GM12878 (cell line): Measurements from ENCODE around the gene CLIP3. TPM values are rescaled to one million over a fixed set of nuclear protein-coding genes. Genes with fewer than 3 reads are reported as not detected.
"Not testable (repeated sequence)": the region's sequence is repeated elsewhere in the genome, so short reads cannot be mapped to it uniquely, and the experiment has no call there.

Experiments
- ATAC-seq: fragments of 200-7000 bp; cut with Tn5 transposase; 3 replicates; pipeline ENCODE4 v1.9.1; 2020; ENCODE audit warnings: mild to moderate bottlenecking, moderate library complexity
- BruUV-seq: library from RNA; stranded (reverse); fragments of 400-500 nt; replicated peaks from 2 replicates; lab custom pipeline; 2021; lab: Mats Ljungman, UMichigan
- CTCF ChIA-PET: fragments of 300-600 bp; sonication (Branson Sonifier 250); formaldehyde crosslinking; extraction: SDS; loops from one replicate; lab custom pipeline; 2021; ENCODE audit warnings: inconsistent platforms; lab: Yijun Ruan, JAX
- POLR2A ChIA-PET: fragments of 350-600 bp; formaldehyde crosslinking; extraction: SDS; loops from one replicate; lab custom pipeline; 2021; ENCODE audit warnings: inconsistent platforms; lab: Charles Lee
- RAD21 ChIA-PET: fragments of 300-600 bp; sonication (Branson Sonifier 250); formaldehyde crosslinking; loops from one replicate; lab custom pipeline; 2023; ENCODE audit warnings: antibody characterized with exemption; ENCODE audit not compliant: unreplicated experiment; lab: Charles Lee
- SMC1A ChIA-PET: fragments of 300-600 bp; sonication (Branson Sonifier 250); formaldehyde crosslinking; loops from one replicate; lab custom pipeline; 2023; ENCODE audit not compliant: unreplicated experiment, uncharacterized antibody; lab: Charles Lee
- DNase-seq: peaks from one replicate; pipeline ENCODE4 v3.0.0-alpha.2; 2011; ENCODE audit warnings: low read depth, low spot score
- FAIRE-seq: peaks from 3 replicates; lab custom pipeline; 2011; peaks lifted over from hg19 to GRCh38; lab: Jason Lieb, UNC
- H2AFZ ChIP-seq: 2 replicates; pipeline ENCODE4 v1.6.0; 2011; ENCODE audit warnings: low read depth, low read length, control low read depth; ENCODE audit not compliant: control insufficient read depth
- H3K27ac ChIP-seq: 2 replicates; pipeline ENCODE4 v1.5.1; 2011; ENCODE audit warnings: control low read depth; ENCODE audit not compliant: control insufficient read depth, insufficient read depth
- H3K27me3 ChIP-seq, 2 experiments: replicated peaks in 1 of 2; 2 replicates each; pipeline versions ENCODE4 v1.6.0 to v1.6.1; 2011; ENCODE audit warnings: low read length in 1 of 2; ENCODE audit not compliant: control insufficient read depth in 2 of 2, insufficient read depth in 2 of 2
- H3K36me3 ChIP-seq, 2 experiments: 2 replicates each; pipeline ENCODE4 v1.5.1; 2011; ENCODE audit warnings: low read length in 1 of 2; ENCODE audit not compliant: control insufficient read depth in 2 of 2, insufficient read depth in 2 of 2
- H3K4me1 ChIP-seq: 2 replicates; pipeline ENCODE4 v1.6.1; 2011; ENCODE audit warnings: mild to moderate bottlenecking, low read length, moderate library complexity, mixed read lengths; ENCODE audit not compliant: control insufficient read depth, insufficient read depth
- H3K4me2 ChIP-seq: 2 replicates; pipeline ENCODE4 v1.6.0; 2011; ENCODE audit warnings: control low read depth; ENCODE audit not compliant: control insufficient read depth, insufficient read depth
- H3K4me3 ChIP-seq: fragments of 200-600 bp; sonication (generic); 2 replicates; pipeline ENCODE4 v1.5.1; 2016
- H3K79me2 ChIP-seq: 2 replicates; pipeline ENCODE4 v1.6.0; 2011; ENCODE audit warnings: low read length; ENCODE audit not compliant: control insufficient read depth, insufficient read depth
- H3K9ac ChIP-seq: 2 replicates; pipeline ENCODE4 v1.8.0; 2011; ENCODE audit warnings: low read length, control low read depth, mixed read lengths; ENCODE audit not compliant: control insufficient read depth, insufficient read depth
- H3K9me3 ChIP-seq: replicated peaks from 3 replicates; pipeline ENCODE4 v1.5.1; 2011; ENCODE audit warnings: mild to moderate bottlenecking, low read length; ENCODE audit not compliant: control insufficient read depth, insufficient read depth
- H4K20me1 ChIP-seq: 2 replicates; pipeline ENCODE4 v1.6.0; 2011; ENCODE audit not compliant: control insufficient read depth, insufficient read depth
- SMAD1 ChIP-seq: fragments of 450-650 bp; IDR thresholded peaks from 2 replicates; pipeline ENCODE4 v1.6.1; 2018; ENCODE audit warnings: mild to moderate bottlenecking, low read depth; ENCODE audit not compliant: partially characterized antibody
- WGBS: methylation state at CpG from one replicate; pipeline ENCODE4 v1.1.6; 2016; ENCODE audit warnings: low lambda C conversion rate; ENCODE audit not compliant: insufficient replicate concordance, insufficient coverage; ENCODE audit errors: missing lambda C conversion rate; 5-methylcytosine and 5-hydroxymethylcytosine counted together
- in situ Hi-C: fragments of 300-500 bp; cut with MboI; formaldehyde crosslinking; loops from 9 replicates; pipeline ENCODE4 v1.14.3; 2018; ENCODE audit warnings: mixed read lengths
- intact Hi-C: fragments of 100-400 bp; cut with micrococcal nuclease; formaldehyde crosslinking; loops from one replicate; pipeline ENCODE4 v1.14.2; 2022; ENCODE audit not compliant: unreplicated experiment
- polyA plus RNA-seq, 11 experiments: library from polyadenylated mRNA; depleted of rRNA in 4 of 11; unstranded in 6 of 11; stranded (reverse) in 5 of 11; fragments of >200 nt; fragmentation: Nextera tagmentation in 4 of 11; fragmentation: Illumina TruSeq in 1 of 11; extraction: Ambion mirVana in 4 of 11; extraction: Trizol in 1 of 11; gene quantifications; 1 replicate in 1 of 11; 2 replicates in 10 of 11; pipeline versions ENCODE4 v1.2.1 to v1.2.3, GENCODE V29; 2011 to 2016; ENCODE audit warnings: inconsistent platforms in 2 of 11, missing spikeins in 2 of 11, low read depth in 1 of 11
- total RNA-seq, 4 experiments: library from RNA; depleted of rRNA in 3 of 4; stranded (reverse); fragments of >200 nt in 3 of 4; fragmentation: Illumina TruSeq in 1 of 4; extraction: Trizol in 1 of 4; gene quantifications; 2 replicates each; pipeline versions ENCODE4 v1.2.1 to v1.2.3, GENCODE V29; 2013 to 2021
- TF ChIP-seq, protein P1 (sequence below): fragments of 450-650 bp; IDR thresholded peaks from 2 replicates; pipeline ENCODE4 v1.6.1; 2016; ENCODE audit warnings: mild to moderate bottlenecking
- TF ChIP-seq, protein P2 (sequence below): IDR thresholded peaks from 2 replicates; pipeline ENCODE4 v1.6.1; 2012; ENCODE audit warnings: mild to moderate bottlenecking, low read depth, low read length

CLIP3 gene
- total and polyA plus RNA-seq, 10 of the 15 experiments (the other 5 are each of a cell fraction or from before 2014, with no cell fraction given): 0.09 to 2.7 (median 0.45) TPM; not detected in 1

DNA sequence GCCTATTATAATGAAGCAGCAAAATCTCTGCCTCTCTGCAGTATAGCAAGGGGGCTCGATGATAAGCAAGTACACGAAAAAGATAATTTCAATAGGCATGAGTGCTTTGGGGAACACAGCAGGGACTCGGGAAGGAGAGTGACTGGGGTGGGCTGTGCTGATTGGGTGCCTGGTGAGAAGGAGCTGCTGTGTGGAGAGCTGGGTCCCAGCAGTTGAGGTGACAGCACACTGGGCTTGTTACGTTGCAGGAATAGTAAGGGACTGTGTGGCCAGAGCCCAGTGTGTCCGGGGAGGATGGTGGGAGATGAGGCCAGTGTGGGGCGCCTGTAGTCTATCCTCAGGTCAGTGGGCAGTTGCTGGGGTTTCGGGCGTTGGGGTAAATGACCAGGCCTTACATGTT, 39.4 kb upstream of the CLIP3 start (continued):
- TF ChIP-seq, protein P1, sequence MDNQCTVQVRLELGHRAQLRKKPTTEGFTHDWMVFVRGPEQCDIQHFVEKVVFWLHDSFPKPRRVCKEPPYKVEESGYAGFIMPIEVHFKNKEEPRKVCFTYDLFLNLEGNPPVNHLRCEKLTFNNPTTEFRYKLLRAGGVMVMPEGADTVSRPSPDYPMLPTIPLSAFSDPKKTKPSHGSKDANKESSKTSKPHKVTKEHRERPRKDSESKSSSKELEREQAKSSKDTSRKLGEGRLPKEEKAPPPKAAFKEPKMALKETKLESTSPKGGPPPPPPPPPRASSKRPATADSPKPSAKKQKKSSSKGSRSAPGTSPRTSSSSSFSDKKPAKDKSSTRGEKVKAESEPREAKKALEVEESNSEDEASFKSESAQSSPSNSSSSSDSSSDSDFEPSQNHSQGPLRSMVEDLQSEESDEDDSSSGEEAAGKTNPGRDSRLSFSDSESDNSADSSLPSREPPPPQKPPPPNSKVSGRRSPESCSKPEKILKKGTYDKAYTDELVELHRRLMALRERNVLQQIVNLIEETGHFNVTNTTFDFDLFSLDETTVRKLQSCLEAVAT: no peak
- TF ChIP-seq, protein P2, sequence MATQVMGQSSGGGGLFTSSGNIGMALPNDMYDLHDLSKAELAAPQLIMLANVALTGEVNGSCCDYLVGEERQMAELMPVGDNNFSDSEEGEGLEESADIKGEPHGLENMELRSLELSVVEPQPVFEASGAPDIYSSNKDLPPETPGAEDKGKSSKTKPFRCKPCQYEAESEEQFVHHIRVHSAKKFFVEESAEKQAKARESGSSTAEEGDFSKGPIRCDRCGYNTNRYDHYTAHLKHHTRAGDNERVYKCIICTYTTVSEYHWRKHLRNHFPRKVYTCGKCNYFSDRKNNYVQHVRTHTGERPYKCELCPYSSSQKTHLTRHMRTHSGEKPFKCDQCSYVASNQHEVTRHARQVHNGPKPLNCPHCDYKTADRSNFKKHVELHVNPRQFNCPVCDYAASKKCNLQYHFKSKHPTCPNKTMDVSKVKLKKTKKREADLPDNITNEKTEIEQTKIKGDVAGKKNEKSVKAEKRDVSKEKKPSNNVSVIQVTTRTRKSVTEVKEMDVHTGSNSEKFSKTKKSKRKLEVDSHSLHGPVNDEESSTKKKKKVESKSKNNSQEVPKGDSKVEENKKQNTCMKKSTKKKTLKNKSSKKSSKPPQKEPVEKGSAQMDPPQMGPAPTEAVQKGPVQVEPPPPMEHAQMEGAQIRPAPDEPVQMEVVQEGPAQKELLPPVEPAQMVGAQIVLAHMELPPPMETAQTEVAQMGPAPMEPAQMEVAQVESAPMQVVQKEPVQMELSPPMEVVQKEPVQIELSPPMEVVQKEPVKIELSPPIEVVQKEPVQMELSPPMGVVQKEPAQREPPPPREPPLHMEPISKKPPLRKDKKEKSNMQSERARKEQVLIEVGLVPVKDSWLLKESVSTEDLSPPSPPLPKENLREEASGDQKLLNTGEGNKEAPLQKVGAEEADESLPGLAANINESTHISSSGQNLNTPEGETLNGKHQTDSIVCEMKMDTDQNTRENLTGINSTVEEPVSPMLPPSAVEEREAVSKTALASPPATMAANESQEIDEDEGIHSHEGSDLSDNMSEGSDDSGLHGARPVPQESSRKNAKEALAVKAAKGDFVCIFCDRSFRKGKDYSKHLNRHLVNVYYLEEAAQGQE: no peak
- TF ChIP-seq SMAD1: no peak

DNA sequence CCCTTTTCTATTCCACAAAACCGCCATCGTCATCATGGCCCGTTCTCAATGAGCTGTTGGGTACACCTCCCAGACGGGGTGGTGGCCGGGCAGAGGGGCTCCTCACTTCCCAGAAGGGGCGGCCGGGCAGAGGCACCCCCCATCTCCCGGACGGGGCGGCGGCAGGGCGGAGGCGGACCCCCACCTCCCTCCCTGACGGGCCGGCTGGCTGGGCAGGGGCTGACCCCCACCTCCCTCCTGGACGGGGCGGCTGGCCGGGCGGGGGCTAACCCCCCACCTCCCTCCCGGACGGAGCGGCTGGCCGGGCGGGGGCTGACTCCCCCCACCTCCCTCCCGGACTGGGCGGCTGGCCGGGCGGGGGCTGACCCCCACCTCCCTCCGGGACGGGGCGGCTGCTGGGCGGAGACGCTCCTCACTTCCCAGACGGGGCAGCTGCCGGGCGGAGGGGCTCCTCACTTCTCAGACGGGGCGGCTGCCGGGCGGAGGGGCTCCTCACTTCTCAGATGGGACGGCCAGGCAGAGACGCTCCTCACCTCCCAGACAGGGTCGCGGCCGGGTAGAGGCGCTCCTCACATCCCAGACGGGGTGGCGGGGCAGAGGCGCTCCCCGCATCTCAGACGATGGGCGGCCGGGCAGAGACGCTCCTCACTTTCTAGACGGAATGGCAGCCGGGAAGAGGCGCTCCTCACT, 36.3 kb upstream of the CLIP3 start:
- H3K4me3 ChIP-seq, H2AFZ ChIP-seq, POLR2A ChIA-PET, H3K27ac ChIP-seq, H3K9me3 ChIP-seq, ATAC-seq, in situ Hi-C loops, H3K79me2 ChIP-seq, H3K4me2 ChIP-seq, H3K4me1 ChIP-seq, DNase-seq, RAD21 ChIA-PET, CTCF ChIA-PET, H4K20me1 ChIP-seq, H3K9ac ChIP-seq, intact Hi-C loops, BruUV-seq, SMC1A ChIA-PET, H3K27me3 ChIP-seq, FAIRE-seq: not testable (repeated sequence)
- peaks cover 7 to 31% of the 10 kb centered on the region in 2 experiments; a peak in 3 of 4 replicates for H3K36me3 ChIP-seq
- WGBS: 97% methylated on average over 18 of the region's 57 CpGs
